A172 (cell line): Measurements from ENCODE around the gene GSTA4. TPM values are rescaled to one million over a fixed set of nuclear protein-coding genes. Genes with fewer than 3 reads are reported as not detected.
A peak's percentile ranks its signal among the peaks of the same experiment; 100 is the strongest.
"Not testable (repeated sequence)": the region's sequence is repeated elsewhere in the genome, so short reads cannot be mapped to it uniquely, and the experiment has no call there.

Experiments used
- DNase-seq: peaks from one replicate; pipeline ENCODE4 v3.0.0-alpha.2; 2015; ENCODE audit warnings: low spot score
- total RNA-seq: library from RNA; depleted of rRNA; stranded (reverse); fragments of >200 nt; shearing (Covaris generic); gene quantifications from 2 replicates; pipeline ENCODE4 v1.2.3, GENCODE V29; 2014

GSTA4 gene
- total RNA-seq, 1 experiment from 2014 or later = 15.7 TPM

DNA sequence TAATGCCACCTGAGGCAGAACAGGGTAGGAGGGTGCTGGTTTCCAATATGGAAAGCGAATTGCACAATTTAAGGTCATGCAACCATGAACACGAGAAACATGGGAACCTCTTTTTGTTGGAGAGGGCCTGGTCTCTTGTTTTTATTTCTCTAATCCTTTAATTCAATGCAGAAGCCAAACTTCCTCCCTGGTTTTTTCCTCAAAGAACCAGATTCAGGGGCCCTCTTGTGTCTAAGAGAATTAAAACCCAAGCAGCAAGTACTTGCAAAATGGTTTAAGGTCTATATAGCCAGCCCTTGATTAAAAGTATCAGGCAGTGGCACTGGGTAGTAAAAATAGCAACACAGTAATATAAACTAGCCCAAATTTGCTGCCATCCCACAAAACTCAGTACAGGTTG, 19.5 kb downstream of the GSTA4 start:
- no peak for DNase-seq

- DNase-seq = no peak
Observed at GRCh38 chr6:52972989-52973388, 22.1 kb downstream of the GSTA4 start.

DNA sequence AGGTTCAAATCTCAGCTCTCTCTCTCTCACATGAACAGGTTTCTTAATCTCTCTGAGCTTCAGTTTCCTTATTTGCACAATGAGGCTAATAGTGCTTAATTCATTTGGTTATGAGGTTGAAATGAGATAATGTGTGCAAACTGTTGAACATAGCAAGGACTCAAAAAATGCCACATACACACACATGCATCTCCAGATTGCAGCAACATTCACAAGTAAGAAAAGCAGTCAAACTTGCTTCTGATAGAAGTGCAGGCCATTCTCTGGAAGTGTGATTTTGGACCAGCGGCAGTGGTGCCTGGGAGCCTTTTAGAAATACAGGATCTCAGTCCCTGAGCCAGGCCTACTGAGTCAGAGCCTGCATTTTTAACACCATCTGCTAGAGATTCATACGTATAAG, 25.7 kb downstream of the GSTA4 start:
- DNase-seq = no peak

- no peak for DNase-seq
Observed at GRCh38 chr6:52966101-52966500, 29.0 kb downstream of the GSTA4 start.

- DNase-seq = no peak
Observed at GRCh38 chr6:52965380-52965779, 29.7 kb downstream of the GSTA4 start.

DNA sequence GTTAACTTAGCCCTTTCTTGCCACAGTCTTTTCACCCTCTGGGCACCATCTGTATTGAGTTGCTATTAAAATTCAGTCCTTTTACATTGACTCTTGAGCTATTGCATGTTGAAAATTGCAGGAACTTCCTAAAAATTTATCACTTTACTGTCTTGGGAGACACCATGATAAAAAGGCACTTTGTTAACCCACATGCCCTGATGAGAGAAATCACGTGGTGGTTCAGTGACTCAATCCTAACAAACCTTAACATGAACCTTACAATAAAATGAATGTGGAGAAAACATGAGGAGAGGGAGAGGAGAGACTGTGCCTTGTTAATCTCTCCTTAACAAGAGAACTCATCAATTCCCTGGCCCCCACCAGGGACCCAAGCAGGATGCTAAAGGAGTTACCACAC, 30.8 kb downstream of the GSTA4 start:
- no peak for DNase-seq

- DNase-seq = no peak
Observed at GRCh38 chr6:52962701-52963100, 32.4 kb downstream of the GSTA4 start.

GRCh38 chr6:52961022-52961421, 34.1 kb downstream of the GSTA4 start:
- not testable (repeated sequence) for DNase-seq

DNA sequence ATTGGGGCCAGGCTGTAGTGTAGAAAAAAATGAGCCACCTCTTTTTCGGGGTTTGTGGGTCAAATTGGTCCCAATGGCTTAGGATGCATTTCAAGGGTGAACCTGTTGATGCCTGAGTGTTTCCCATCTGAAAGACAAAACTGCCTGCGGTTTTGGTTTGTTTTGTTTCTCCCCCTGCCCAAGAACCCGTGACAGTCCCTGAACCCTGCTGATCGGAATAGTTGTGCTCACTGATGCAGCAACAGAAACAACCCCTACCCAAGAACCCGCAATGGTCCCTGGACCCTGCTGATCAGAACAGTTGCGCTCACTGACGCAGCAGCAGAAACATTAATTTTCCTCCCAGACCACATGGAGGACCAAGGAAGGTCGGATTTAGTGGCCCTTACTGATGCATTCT, 34.9 kb downstream of the GSTA4 start:
- not testable (repeated sequence) for DNase-seq

GRCh38 chr6:52958546-52959255, 36.4 kb downstream of the GSTA4 start:
- DNase-seq = no peak

- no peak for DNase-seq
Observed at GRCh38 chr6:52955871-52956270, 39.2 kb downstream of the GSTA4 start.

DNA sequence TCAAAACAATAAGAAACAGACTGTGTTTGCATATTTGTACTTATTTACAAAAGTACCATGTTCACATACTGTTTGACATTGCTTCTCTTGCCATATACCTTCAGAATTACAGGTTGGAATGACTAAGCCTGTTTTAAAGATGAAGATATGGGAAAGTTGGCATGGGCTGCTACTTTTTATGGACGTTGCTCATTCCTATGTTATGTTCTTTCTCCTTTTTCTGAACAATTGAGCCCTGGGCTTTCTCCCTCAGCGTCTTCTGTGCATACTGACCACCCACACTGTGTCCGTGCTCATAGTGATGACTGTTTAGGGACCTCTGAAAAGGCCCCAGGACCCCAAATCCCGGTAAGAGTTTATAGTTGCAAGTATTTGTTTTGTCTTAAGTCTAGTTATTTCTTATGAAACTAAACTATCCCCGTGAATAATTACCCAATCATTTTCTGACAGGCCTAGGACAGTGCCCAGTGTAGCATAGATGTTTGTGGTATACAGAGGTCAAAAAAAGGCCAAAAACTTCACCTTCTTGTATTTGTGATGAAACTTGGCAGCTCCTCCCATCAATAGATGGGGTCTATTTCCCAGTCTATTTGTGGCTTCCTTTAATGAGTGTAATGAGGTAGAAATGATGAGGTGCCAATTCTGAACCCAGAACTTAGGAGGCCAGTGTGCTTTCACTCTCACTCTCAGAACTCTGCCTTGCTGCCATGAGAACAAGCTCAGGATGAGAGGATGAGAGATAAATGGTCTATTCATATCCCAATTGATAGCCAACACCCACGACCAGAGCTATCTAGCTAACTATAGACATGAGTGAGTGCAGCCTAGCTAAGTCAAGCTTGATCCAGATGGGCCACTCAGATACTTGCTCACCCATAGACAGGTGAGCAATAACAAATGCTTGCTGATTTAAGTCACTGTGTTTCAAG, 40.9 kb downstream of the GSTA4 start:
- DNase-seq = no peak

GRCh38 chr6:52946306-52946705, 48.8 kb downstream of the GSTA4 start:
- no peak for DNase-seq

GRCh38 chr6:52942821-52943220, 52.3 kb downstream of the GSTA4 start:
- DNase-seq = not testable (repeated sequence)

DNA sequence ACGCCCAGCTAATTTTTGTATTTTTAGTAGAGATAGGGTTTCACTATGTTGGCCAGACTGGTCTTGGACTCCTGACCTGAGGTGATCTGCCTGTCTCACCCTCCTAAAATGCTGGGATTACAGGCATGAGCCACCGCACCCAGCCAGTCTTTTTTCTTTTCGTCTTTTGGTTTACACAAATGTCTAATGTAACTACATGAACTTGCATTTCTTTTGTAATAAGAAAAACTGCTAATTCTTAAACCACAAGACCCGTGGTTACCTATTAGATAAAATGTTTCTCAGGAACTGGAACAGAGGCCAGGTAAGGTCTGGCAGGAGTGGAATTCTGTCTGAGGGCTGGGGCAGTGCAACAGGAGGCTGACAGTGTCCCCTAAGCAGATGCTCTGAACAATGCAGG, 52.9 kb downstream of the GSTA4 start:
- no peak for DNase-seq

DNA sequence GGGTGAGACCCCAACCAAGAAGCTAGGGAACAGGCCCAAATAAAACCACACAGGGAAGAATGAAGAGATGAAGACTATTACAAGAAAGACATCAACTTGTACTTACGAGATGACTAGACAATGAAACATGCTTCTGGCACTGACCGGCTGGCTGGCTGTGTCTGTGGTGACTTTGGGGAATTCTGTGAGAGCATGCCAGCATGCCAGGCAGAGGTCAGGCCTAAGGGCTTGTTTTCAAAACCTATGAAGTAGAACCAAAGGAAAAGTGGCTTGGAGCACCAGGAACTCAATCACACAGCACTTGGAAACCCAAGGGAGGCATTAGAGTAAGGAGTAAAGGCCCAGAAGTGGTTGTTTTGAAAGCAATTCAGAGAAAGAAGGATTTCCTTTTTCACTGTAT, 57.2 kb downstream of the GSTA4 start:
- DNase-seq = peak; percentile 17

DNA sequence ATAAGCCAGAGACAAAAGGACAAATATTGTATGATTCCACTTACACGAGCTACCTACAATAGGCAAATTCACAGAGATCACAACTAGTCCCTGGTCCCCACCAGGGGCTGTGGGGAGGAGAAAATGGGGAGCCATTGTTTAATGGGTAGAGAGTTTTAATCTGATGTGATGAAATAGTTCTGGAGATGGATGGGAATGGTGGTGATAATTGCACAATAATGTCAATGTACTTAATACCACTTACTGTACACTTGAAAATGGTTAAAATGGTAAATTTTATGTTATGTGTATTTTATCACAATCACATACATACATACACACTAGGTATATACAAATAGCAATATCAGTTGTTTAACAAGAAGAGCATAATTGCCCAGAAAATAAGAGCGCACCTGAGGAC, 61.3 kb downstream of the GSTA4 start:
- no peak for DNase-seq

DNA sequence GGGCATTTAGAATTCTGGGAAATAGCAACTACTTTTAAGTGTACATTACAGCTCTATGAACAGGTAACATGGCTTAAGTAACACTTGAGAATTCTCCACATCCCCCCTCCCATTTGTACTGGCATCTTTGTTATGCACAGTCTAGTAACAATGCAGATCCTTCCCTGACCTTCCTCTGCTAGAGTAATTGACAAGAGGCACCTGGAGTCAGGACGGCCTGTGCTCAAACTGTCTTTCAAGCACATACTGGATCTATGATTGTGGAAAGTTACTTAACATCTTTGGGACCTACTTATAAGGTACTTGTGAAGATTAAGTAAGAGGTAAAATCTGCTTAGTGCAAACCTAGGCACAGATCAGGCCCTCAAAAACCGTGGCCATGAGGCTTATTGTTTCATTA, 63.7 kb downstream of the GSTA4 start:
- DNase-seq = no peak

- DNase-seq = peak; percentile 93
Observed at GRCh38 chr6:52929321-52930164, 65.5 kb downstream of the GSTA4 start.
